ENCODE measurements around the gene VOPP1.

VOPP1 gene

GRCh38 chr7:55554038-55554437, 18.3 kb downstream of the VOPP1 start:
- DNase-seq (ENCODE audit: low spot score): no peak

GRCh38 chr7:55553024-55553345, 19.3 kb downstream of the VOPP1 start:
- no peak for DNase-seq (ENCODE audit: low spot score)

DNA sequence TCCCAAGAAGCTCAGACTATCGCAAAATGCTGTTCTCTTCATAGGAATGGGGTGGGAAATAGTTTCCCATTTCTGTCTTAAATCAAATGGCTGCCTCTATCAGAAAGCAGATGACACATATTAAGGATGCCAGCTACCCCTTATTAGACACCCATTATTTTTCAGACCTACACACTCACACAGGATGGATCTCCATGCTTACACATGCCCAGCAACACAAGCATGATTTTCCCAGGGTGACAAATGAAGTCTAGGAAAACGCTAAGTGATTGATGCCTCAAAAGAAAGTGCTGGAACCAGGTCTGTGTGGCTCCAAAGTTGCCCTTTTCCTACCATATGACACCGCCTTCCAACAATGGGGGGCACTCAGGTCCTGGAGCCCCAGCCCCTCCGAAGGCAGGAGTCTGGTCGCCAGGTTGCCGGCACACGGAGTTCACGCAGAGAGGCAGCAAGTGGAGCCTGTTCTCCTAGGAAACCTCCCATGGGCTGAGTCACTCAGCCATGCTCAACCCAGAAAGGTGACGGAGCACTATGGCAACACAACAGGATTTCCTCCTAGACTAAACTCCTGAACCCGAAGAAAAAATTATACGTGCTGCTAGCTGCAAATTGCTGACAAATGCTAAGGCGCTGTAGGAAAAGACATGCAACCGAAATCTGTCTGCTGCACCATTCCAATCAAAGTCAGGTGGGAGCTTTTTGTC, 19.8 kb downstream of the VOPP1 start:
- DNase-seq (ENCODE audit: low spot score): no peak

DNA sequence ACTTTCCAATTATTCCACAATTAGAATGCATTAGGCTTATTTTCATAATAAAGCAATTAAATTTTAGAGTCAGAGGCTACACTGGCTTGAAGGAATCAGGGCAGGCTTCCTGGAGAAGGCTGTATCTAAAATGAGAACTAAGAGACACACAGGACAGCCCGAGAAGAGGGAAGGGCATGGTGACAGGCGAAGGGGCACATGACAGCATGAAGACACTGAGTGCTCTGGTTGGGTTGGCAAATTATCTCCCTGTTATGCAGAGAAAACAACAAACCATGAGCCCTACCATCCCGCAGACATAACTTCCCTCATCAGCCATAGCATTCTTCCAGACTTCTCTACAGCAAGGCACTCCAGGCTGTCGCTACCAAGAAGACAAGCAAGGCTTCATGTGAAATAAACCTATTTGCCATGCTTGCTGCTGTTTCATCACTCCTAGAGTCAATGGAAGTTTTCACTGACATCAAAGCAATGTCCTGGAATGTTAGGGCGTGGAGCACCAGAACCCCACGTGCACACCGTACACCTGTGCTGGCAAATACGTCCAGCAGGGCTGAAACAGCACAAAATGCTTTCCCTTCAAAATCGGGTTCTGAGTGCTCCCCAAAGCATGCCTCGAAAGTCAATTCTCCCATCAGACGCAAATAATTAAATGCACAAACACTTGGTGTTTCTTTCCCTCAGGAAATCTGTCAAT, 21.3 kb downstream of the VOPP1 start:
- no peak for DNase-seq (ENCODE audit: low spot score)

DNA sequence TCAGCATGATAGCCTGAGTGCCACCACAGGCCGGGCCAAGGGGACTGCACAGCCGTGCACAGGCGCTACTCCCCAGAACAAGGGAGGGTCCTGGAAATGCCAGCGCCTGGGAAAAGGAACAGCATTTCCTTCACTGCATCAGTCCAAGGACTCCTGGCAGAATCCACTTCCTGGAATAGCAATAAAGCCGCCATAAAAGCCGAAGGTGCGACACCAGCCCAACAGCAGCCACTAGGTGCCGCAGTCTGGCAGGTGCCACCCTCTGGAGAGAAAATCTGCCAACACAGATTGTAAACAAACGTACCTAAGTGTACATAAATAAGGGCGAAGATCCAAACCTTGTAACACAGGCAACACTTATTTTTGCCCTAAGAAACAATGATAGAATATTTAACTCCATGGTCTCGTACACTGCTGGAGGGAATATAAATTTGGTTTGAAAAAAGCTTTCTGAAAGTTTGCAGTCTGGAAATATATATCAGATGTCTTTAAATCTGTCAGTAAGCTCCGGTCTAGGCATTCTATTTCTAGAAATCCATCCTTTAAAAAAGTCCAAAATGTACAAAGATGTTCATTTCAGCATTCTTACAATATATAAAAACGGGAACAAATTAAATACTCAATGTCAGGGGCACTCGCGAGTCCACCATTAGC, 22.2 kb downstream of the VOPP1 start:
- no peak for DNase-seq (ENCODE audit: low spot score)

- no peak for DNase-seq (ENCODE audit: low spot score)
Observed at GRCh38 chr7:55549457-55549856, 22.8 kb downstream of the VOPP1 start.

DNA sequence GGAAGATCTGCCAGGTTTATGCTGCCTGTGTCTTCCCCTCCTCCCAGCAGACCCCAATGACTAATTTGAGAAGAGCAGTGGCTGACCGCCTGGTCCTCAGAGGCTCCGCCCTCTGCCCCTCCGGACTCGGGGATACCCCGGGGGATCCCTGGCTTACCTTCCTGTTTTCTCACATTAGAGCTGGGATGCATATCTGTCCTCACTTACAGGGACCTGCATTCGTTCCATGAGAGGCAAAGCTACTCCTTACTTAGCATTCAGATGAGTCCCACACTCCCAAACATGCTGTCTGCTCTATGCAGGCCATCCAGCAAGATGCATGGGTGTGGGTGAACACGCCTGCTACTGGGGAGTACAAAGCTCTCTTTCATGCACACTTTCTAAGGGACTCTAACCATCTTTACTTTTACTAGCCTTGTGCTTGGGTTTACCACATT, 24.0 kb downstream of the VOPP1 start:
- no peak for DNase-seq (ENCODE audit: low spot score)

- peak; percentile 66 for DNase-seq (ENCODE audit: low spot score)
Observed at GRCh38 chr7:55546814-55547213, 25.5 kb downstream of the VOPP1 start.

DNA sequence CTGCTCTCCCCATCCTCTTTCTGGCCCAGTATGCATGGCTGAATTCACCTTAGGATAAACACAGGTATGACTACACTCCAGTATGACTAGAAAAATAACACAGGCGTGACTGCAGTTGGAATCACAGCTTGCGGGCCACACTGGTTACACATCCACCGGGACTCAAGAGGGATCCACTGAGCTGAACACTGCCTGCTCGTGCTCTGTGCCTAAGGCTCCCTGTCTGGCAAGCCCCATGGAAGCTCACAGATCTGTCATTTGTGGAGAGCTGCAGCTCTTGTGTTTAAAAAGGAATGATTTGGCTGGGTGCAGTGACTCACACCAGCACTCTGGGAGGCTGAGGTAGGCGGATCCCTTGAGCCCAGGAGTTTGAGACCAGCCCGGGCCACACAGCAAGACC, 26.8 kb downstream of the VOPP1 start:
- no peak for DNase-seq (ENCODE audit: low spot score)

GRCh38 chr7:55540226-55540858, 32.0 kb downstream of the VOPP1 start:
- no peak for DNase-seq (ENCODE audit: low spot score)

GRCh38 chr7:55539380-55539779, 32.9 kb downstream of the VOPP1 start:
- no peak for DNase-seq (ENCODE audit: low spot score)

- DNase-seq (ENCODE audit: low spot score): no peak
Observed at GRCh38 chr7:55538538-55538937, 33.8 kb downstream of the VOPP1 start.

- no peak for DNase-seq (ENCODE audit: low spot score)
Observed at GRCh38 chr7:55537458-55537990, 34.8 kb downstream of the VOPP1 start.

- DNase-seq (ENCODE audit: low spot score): no peak
Observed at GRCh38 chr7:55536619-55537457, 35.5 kb downstream of the VOPP1 start.

DNA sequence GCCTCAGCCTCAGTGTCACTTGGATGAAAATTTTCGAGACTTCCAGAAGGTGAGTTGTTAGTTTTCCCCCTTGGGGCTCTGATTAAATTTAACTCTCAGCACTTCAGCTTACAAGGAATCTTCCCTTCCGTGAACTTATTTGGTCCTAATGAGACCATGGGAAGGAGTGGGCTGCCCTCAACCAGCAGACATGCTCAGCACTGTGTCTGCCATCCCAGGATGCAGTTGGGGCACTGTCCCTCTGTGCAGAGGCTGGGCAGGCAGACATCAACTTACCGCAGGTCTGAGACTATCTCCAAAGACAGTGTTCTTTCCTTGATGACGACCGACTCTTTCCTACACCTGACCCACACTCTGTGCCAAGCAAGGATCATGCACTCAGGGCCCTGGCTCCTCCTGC, 36.7 kb downstream of the VOPP1 start:
- no peak for DNase-seq (ENCODE audit: low spot score)

DNA sequence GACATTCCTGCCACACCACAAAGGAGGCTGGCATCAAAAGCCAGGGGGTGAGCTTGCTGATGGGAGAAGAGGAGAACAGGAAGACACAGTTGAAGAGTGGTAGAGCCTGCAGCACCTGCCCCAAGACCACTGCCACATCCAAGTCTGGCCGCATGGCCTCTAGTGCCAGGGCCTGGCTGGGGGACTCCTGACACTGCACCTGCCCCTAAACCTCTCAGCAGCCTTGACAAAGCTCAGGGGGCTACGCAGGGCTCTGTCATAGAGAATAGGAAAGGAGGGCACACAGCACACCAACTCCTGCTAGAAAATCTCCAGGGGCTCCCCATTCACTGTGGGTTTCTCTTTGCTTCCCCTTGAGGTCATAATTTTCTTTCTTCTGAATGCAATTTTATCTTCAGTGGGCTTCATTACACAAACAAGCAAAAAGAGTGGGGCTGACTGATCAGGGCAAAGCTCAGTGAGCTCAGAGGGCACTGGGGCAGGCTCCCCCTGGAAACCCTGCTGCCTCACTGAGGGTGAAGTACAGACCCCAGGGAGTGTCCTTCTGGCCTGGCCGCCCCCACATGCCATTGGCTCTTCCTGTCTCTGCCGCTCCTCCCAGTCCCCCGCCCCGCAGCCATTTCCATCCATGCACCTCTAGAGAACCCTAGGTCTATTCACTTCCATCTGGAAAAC, 37.2 kb downstream of the VOPP1 start:
- no peak for DNase-seq (ENCODE audit: low spot score)

GRCh38 chr7:55534262-55534915, 37.9 kb downstream of the VOPP1 start:
- peak; percentile 79 for DNase-seq (ENCODE audit: low spot score)

DNA sequence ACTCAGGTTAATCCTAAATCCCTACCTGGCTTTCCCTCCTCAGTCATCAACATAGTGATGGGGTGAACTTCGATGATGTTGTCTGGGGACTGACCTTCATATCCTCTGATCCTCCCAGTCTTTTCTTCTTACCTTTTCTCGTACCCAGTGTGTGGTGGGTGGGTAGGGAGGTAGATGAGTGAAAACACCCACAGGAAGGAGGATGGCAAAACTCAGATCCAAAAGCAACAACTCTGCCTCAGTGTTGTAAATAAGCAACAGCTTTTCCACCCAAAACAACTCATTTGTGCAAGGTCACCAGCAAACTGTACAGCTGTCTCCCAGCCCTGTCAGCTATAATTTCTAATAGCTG, 38.6 kb downstream of the VOPP1 start:
- DNase-seq (ENCODE audit: low spot score): peak; percentile 21

DNA sequence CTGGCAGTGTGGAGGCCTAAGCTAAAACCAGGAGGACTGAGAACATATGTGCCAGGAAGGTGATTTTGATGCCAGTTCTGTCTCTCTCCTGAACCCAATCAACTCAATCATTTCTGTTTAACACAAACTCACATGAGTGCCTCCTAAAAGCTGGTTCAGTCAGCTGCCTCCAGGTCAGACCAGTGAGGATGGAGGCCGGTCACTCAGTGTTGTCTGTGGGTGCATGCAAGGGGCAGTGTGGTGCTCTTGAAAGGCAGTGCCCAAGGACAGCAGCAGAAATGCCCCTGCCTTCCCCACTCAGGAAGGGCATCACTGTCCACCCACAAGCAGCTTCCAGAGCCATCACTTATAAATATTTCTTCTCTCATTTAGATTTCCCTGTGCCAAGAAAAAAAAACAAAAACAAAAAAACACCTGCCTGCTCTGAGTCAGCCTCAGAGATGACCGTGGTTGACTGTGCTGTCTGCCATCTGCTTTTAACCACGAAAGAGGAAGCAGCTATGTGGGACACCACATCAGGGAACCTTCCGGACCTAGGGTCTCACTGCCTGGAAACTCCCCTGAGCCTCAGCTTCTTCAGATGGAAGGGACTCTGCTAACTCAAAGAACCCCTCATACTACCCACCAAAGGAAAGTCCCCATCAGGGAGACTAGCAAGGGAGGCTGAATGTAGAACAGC, 39.1 kb downstream of the VOPP1 start:
- DNase-seq (ENCODE audit: low spot score): peak; percentile 78
